ENCODE measurements around the gene PGS1.

The PGS1 gene

DNA sequence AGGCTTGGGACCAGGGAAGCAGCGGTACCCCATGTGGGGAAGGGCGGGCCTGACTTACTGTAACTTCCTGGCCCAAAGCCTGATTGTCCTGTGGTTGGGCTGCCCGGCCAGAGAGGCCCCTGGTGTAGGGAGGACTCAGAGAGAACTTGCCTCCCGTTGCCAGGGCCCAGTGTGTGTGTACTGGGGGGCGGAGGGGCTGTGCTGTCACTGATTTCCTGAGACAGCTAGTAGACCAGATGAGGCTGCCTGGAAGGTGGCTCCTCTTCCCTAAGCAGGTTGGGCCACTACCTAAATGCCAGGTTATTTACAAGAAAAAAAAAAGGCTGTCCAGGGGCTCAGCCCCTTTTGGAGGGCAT is 35.3 kb upstream of the PGS1 start:
- peak overlapping the region; percentile 98 for H3K27ac ChIP-seq

DNA sequence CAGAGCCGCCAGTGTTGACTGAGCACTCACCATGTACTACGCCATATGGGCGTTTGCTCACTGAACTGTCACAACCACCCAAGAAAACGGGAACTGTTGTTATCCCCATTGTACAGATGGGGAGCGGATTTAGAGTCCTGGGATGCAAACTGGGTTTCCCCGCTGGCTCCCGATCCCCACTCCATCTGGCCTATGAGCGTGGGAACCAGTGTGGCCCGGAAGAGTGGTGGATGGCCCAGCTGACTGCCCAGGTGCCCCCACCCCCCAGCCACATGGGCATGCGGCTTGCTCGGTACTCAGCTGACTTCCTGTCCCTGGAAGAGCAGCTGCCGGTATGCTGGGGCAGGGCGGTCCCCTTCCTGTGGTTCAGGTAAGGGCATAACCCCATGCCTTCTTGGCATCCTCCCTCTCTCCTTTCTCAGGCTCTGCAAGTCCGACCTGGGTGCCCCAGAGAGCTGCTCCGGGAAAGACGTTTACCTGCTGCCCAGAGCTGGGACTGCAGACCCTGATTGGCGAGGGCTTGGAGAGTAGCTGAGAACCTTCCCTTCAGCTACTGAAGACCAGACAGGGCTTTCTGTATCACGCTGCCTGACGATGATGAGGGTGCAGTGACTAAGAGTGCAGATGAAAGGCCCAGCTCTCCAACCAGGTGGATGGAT is 34.8 kb upstream of the PGS1 start:
- ChIA-PET POLR2A (ENCODE audit: low non-redundant PET) (interaction anchor here (0.6 kb wide), 1 partner anchor 26 kb away, joined by 3 read pairs; no protein-coding TSS in a partner anchor), CTCF (interaction anchor here (0.5 to 1.2 kb wide), 4 partner anchors 17 to 1161 kb away, joined by 3 to 4 read pairs (median 3); no protein-coding TSS in a partner anchor)
- no peak for DNase-seq (ENCODE audit: low spot score)
- TF ChIP-seq, protein P1, sequence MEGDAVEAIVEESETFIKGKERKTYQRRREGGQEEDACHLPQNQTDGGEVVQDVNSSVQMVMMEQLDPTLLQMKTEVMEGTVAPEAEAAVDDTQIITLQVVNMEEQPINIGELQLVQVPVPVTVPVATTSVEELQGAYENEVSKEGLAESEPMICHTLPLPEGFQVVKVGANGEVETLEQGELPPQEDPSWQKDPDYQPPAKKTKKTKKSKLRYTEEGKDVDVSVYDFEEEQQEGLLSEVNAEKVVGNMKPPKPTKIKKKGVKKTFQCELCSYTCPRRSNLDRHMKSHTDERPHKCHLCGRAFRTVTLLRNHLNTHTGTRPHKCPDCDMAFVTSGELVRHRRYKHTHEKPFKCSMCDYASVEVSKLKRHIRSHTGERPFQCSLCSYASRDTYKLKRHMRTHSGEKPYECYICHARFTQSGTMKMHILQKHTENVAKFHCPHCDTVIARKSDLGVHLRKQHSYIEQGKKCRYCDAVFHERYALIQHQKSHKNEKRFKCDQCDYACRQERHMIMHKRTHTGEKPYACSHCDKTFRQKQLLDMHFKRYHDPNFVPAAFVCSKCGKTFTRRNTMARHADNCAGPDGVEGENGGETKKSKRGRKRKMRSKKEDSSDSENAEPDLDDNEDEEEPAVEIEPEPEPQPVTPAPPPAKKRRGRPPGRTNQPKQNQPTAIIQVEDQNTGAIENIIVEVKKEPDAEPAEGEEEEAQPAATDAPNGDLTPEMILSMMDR (conservative IDR thresholded peaks at IDR 0.05; ENCODE audit: low read depth) = no peak
- H3K27ac ChIP-seq = peak overlapping the region; percentile 98

More for the DNA sequence above, 35.3 kb upstream of the PGS1 start:
- POLR2A ChIA-PET (ENCODE audit: low non-redundant PET) = no interaction called here
- CTCF ChIA-PET = interaction anchor here (1.2 kb wide), 1 partner anchor 18 kb away, joined by 3 read pairs; no protein-coding TSS in a partner anchor
- peak; percentile 57 for DNase-seq (ENCODE audit: low spot score)
- TF ChIP-seq, protein P1 (conservative IDR thresholded peaks at IDR 0.05; ENCODE audit: low read depth) = no peak

DNA sequence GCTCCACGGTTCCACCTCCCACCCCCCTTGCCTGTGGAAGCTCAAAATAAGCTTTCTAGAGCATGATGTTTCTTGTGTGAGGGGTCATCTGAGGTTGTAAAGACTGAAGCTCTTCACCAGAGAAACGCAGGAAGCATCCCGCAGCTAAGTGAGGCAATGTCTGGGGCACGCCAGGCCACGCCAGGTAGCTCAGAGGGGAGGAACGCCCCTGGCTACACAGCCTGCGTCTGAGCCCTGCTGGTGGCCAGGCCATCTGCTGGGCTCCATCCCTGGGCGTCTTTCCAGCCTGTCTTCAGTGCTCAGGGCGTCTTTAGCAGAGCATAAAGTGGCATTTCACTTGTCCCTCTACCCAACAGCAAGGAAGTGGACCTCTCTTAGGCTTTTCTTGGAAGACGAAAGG is 33.8 kb upstream of the PGS1 start:
- DNase-seq (ENCODE audit: low spot score) = no peak
- TF ChIP-seq, protein P1 (conservative IDR thresholded peaks at IDR 0.05; ENCODE audit: low read depth) = no peak
- ChIA-PET POLR2A (ENCODE audit: low non-redundant PET) (no interaction called here), CTCF (interaction anchor here (0.6 to 0.7 kb wide), 4 partner anchors 10 to 219 kb away, joined by 3 to 6 read pairs (median 4); no protein-coding TSS in a partner anchor)
- H3K27ac ChIP-seq = no peak overlapping the region; the same call in 1 of the 2 replicates

DNA sequence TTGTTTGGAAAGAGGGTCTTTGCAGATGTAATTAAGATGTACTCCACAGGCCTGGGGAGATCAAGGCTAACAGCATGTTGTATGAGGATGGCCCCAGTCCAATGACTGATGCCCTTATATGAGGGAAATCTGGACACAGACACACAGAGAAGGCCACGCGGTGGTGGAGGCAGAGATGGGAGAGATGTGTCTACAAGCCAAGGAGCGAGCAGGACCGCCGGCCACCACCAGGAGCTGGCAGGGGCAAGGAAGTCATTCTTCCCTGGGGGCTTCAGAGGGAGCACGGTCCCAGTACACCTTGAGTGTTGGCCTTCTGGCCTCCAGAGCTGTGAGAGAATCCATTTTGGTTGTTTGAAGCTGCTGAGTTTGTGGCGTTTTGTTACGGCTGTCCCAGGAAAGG is 33.3 kb upstream of the PGS1 start:
- POLR2A ChIA-PET (ENCODE audit: low non-redundant PET) = no interaction called here
- TF ChIP-seq, protein P1 (conservative IDR thresholded peaks at IDR 0.05; ENCODE audit: low read depth) = no peak

DNA sequence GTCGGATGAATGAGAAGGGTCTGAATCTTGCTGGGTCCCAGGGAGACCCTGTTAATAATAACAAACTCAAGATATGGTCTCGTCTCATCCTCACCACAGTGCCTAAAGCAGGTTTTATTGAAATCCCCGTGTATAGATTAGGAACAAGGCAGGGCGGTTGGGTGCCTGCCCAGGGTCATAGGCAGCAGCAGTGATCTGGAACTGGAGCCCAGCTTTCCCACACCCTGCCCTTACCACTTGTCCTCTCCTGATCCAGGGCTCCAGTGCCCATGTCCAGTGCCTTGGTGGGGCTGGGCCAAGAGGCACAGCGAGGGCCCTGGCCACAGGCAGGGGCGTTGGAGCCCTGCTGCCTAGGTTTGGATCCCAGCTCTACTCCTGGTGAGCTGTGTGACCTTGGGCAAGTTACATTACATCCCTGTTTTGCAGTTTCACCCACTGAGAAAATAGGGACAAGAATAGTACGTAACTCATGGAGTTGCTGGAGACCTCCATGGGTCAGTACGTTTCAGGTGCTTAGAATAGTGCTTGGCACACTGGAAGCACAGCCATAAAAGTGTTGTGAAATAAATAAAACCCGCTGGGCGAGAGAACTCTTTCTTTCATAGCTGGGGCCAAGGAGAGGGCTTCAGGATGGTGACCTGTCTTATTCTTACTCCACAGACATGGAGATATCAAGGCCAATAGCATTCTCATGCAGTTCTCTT is 32.5 kb upstream of the PGS1 start:
- no peak overlapping the region for H3K27ac ChIP-seq
- POLR2A ChIA-PET (ENCODE audit: low non-redundant PET) = no interaction called here
- no peak for DNase-seq (ENCODE audit: low spot score)
- CTCF ChIA-PET = interaction anchor here (0.6 kb wide), 2 partner anchors 9 to 55 kb away, joined by 3 read pairs; no protein-coding TSS in a partner anchor
- TF ChIP-seq, protein P1 (conservative IDR thresholded peaks at IDR 0.05; ENCODE audit: low read depth) = no peak

More for the DNA sequence above, 33.3 kb upstream of the PGS1 start:
- no peak for DNase-seq (ENCODE audit: low spot score)
- H3K27ac ChIP-seq = no peak overlapping the region
- CTCF ChIA-PET = interaction anchor here (0.7 kb wide), 3 partner anchors 11 to 219 kb away, joined by 4 to 6 read pairs (median 4); no protein-coding TSS in a partner anchor

DNA sequence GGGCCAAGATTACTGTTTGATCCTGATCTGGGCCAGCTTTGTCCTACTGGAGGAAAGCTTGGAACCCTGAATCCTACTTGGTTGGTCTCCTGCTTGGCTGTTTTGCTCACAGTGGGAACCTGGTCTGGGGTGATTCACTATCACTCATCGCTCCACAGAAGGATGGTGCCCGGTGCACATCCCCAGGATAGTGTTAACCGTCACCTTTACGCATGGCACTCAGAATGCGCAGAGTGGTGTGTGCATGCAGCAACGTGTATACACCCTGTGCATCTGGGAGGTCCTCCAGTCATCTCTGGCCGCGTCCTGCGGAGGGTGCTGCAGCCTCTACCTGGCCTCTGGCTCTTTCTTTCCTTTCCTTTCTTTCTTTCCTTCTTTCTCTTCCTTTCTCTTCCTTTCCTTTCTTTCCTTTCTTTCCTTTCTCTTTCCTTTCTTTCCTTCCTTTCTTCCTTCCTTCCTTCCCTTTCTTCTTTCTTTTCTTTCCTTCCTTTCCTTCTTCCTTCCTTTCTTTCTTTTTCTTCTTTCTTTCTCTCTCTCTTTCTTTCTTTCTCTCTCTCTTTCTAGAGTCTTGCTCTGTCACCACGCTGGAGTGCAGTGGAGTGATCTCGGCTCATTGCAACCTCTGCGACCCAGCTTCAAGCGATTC is 31.7 kb upstream of the PGS1 start:
- H3K27ac ChIP-seq = no peak overlapping the region

More for the DNA sequence above, 31.7 kb upstream of the PGS1 start:
- ChIA-PET POLR2A (ENCODE audit: low non-redundant PET) (no interaction called here), CTCF (interaction anchor here (0.6 kb wide), 2 partner anchors 10 to 56 kb away, joined by 3 read pairs; no protein-coding TSS in a partner anchor)
- DNase-seq (ENCODE audit: low spot score) = peak; percentile 27
- TF ChIP-seq, protein P1 (conservative IDR thresholded peaks at IDR 0.05; ENCODE audit: low read depth) = no peak
